H9 (cell line): Measurements from ENCODE around the gene HOOK2. TPM values are rescaled to one million over a fixed set of nuclear protein-coding genes. Genes with fewer than 3 reads are reported as not detected.

Experiments used
- DNase-seq: peaks from one replicate; pipeline ENCODE4 v3.0.0-alpha.2; 2017
- H2AFZ ChIP-seq: one replicate; pipeline ENCODE4 v1.6.1; 2013; ENCODE audit warnings: mild to moderate bottlenecking, low read length, control low read depth, moderate library complexity
- H2AK5ac ChIP-seq: 2 replicates; pipeline ENCODE4 v1.6.1; 2013; ENCODE audit warnings: low read length, control low read depth, mixed read lengths; ENCODE audit not compliant: insufficient read length
- H2BK120ac ChIP-seq: one replicate; pipeline ENCODE4 v1.6.1; 2013; ENCODE audit warnings: low read depth, mild to moderate bottlenecking, low read length, control low read depth, inconsistent platforms; ENCODE audit not compliant: poor library complexity, severe bottlenecking
- H2BK12ac ChIP-seq: 2 replicates; pipeline ENCODE4 v1.6.1; 2013; ENCODE audit warnings: low read length, control low read depth, mixed read lengths, low read depth; ENCODE audit not compliant: insufficient read length
- H2BK15ac ChIP-seq: 2 replicates; pipeline ENCODE4 v1.6.1; 2013; ENCODE audit warnings: low read depth, low read length, control low read depth
- H2BK20ac ChIP-seq: one replicate; pipeline ENCODE4 v1.6.1; 2013; ENCODE audit warnings: low read depth, mild to moderate bottlenecking, low read length, control low read depth, inconsistent platforms; ENCODE audit not compliant: poor library complexity, severe bottlenecking
- H2BK5ac ChIP-seq: 2 replicates; pipeline ENCODE4 v1.6.1; 2013; ENCODE audit warnings: low read length, control low read depth, mixed read lengths; ENCODE audit not compliant: insufficient read length
- H3K14ac ChIP-seq: 2 replicates; pipeline ENCODE4 v1.6.1; 2013; ENCODE audit warnings: low read length, control low read depth; ENCODE audit not compliant: insufficient read depth
- H3K18ac ChIP-seq: 2 replicates; pipeline ENCODE4 v1.6.1; 2013; ENCODE audit warnings: low read depth, mild to moderate bottlenecking, mixed read lengths, low read length, control low read depth; ENCODE audit not compliant: insufficient read length
- H3K23ac ChIP-seq: 2 replicates; pipeline ENCODE4 v1.6.1; 2013; ENCODE audit warnings: low read length, control low read depth, mixed read lengths, low read depth; ENCODE audit not compliant: insufficient read length
- H3K23me2 ChIP-seq: 2 replicates; pipeline ENCODE4 v1.6.1; 2013; ENCODE audit warnings: low read depth, mild to moderate bottlenecking, mixed read lengths, low read length, control low read depth; ENCODE audit not compliant: insufficient read length, poor library complexity, severe bottlenecking
- H3K27ac ChIP-seq: 2 replicates; pipeline ENCODE4 v1.5.1; 2013; ENCODE audit warnings: low read length, control low read depth, mixed read lengths, low read depth; ENCODE audit not compliant: insufficient read length
- H3K27me3 ChIP-seq: 2 replicates; pipeline ENCODE4 v1.6.1; 2013; ENCODE audit warnings: low read length, control low read depth, inconsistent platforms; ENCODE audit not compliant: insufficient read depth
- H3K4ac ChIP-seq: 2 replicates; pipeline ENCODE4 v1.6.1; 2013; ENCODE audit warnings: low read depth, mild to moderate bottlenecking, control low read depth, inconsistent platforms, low read length, moderate library complexity
- H3K4me1 ChIP-seq: 2 replicates; pipeline ENCODE4 v1.6.1; 2013; ENCODE audit warnings: low read length, control low read depth, inconsistent platforms; ENCODE audit not compliant: insufficient read depth
- H3K4me2 ChIP-seq: 2 replicates; pipeline ENCODE4 v1.6.1; 2013; ENCODE audit warnings: low read length, control low read depth, mixed read lengths; ENCODE audit not compliant: insufficient read length, insufficient read depth
- H3K56ac ChIP-seq: 2 replicates; pipeline ENCODE4 v1.6.1; 2013; ENCODE audit warnings: low read depth, mild to moderate bottlenecking, mixed read lengths, low read length, control low read depth; ENCODE audit not compliant: insufficient read length
- H3K79me1 ChIP-seq: 2 replicates; pipeline ENCODE4 v1.6.1; 2013; ENCODE audit warnings: low read depth, mild to moderate bottlenecking, moderate library complexity, low read length, control low read depth, inconsistent platforms; ENCODE audit not compliant: insufficient read depth, poor library complexity, severe bottlenecking
- H3K79me2 ChIP-seq: 2 replicates; pipeline ENCODE4 v1.6.1; 2013; ENCODE audit warnings: low read length, control low read depth, inconsistent platforms; ENCODE audit not compliant: insufficient read depth
- H3K9ac ChIP-seq: 2 replicates; pipeline ENCODE4 v1.6.1; 2013; ENCODE audit warnings: low read length, control low read depth, mixed read lengths; ENCODE audit not compliant: insufficient read length; ENCODE audit errors: extremely low read depth
- H3K9me3 ChIP-seq: one replicate; pipeline ENCODE4 v1.6.1; 2013; ENCODE audit warnings: low read depth, low read length, inconsistent platforms; ENCODE audit not compliant: control insufficient read depth
- H3T11ph ChIP-seq: one replicate; pipeline ENCODE4 v1.6.1; 2013; ENCODE audit warnings: mild to moderate bottlenecking, low read length, control low read depth, inconsistent platforms
- H4K20me1 ChIP-seq: one replicate; pipeline ENCODE4 v1.6.1; 2013; ENCODE audit not compliant: control insufficient read depth, insufficient read length, insufficient read depth
- H4K5ac ChIP-seq: 2 replicates; pipeline ENCODE4 v1.6.1; 2013; ENCODE audit warnings: low read depth, mild to moderate bottlenecking, mixed read lengths, low read length, control low read depth; ENCODE audit not compliant: insufficient read length
- H4K8ac ChIP-seq: replicated peaks from 2 replicates; pipeline ENCODE4 v1.6.1; 2013; ENCODE audit warnings: low read length, control low read depth, mixed read lengths, low read depth; ENCODE audit not compliant: insufficient read length
- H4K91ac ChIP-seq: 2 replicates; pipeline ENCODE4 v1.6.1; 2013; ENCODE audit warnings: low read depth, mild to moderate bottlenecking, moderate library complexity, mixed read lengths, low read length, control low read depth; ENCODE audit not compliant: insufficient read length
- H3K27ac Mint-ChIP-seq, 3 experiments: 2 replicates in 2 of 3; 3 replicates in 1 of 3; pipeline ENCODE4 v1.8.0; 2020 to 2021; ENCODE audit warnings: mixed read lengths in 3 of 3, mild to moderate bottlenecking in 1 of 3, moderate library complexity in 1 of 3
- H3K27me3 Mint-ChIP-seq: 2 replicates; pipeline ENCODE4 v1.8.0; 2021; ENCODE audit warnings: low read depth, mild to moderate bottlenecking, moderate library complexity, mixed read lengths
- H3K36me3 Mint-ChIP-seq, 3 experiments: 2 replicates in 2 of 3; 3 replicates in 1 of 3; pipeline ENCODE4 v1.8.0; 2020 to 2021; ENCODE audit warnings: low read depth in 3 of 3, mixed read lengths in 3 of 3; ENCODE audit not compliant: insufficient read depth in 1 of 3
- H3K4me1 Mint-ChIP-seq, 2 experiments: 2 replicates each; pipeline ENCODE4 v1.8.0; 2020; ENCODE audit warnings: mixed read lengths in 2 of 2
- H3K4me3 Mint-ChIP-seq, 2 experiments: 2 replicates in 1 of 2; 3 replicates in 1 of 2; pipeline ENCODE4 v1.8.0; 2020 to 2021; ENCODE audit warnings: mild to moderate bottlenecking in 2 of 2, mixed read lengths in 2 of 2, moderate library complexity in 1 of 2
- H3K9me3 Mint-ChIP-seq, 2 experiments: 2 replicates in 1 of 2; 3 replicates in 1 of 2; pipeline ENCODE4 v1.8.0; 2020; ENCODE audit warnings: mild to moderate bottlenecking in 2 of 2, mixed read lengths in 2 of 2, moderate library complexity in 1 of 2
- CTCF ChIP-seq: fragments of 200-600 bp; sonication (generic); conservative IDR thresholded peaks from 3 replicates; pipeline ENCODE4 v1.8.0; 2021; ENCODE audit warnings: antibody characterized with exemption, mild to moderate bottlenecking
- WGBS: extraction: QIAGEN DNeasy Blood & Tissue Kit; methylation state at CpG from one replicate; pipeline ENCODE4 v1.1.7; 2013; ENCODE audit warnings: missing lambda C conversion rate, low lambda C conversion rate, mixed read lengths; ENCODE audit not compliant: insufficient read length; ENCODE audit errors: extremely low coverage; 5-methylcytosine and 5-hydroxymethylcytosine counted together
- total RNA-seq: library from RNA; stranded (reverse); gene quantifications from 2 replicates; pipeline ENCODE4 v1.2.1, GENCODE V29; 2021

HOOK2 gene
- total RNA-seq, 1 experiment from 2014 or later, result 64.7 TPM

GRCh38 chr19:12797141-12797587 is 21.8 kb upstream of the HOOK2 start:
- WGBS, result no CpG with 5 or more reads among the region's 6 CpGs
- H3K4me3 Mint-ChIP-seq, result no peak overlapping the region

More at GRCh38 chr19:12797141-12797587, 21.8 kb upstream of the HOOK2 start:
- H2AFZ ChIP-seq, result no peak overlapping the region
- Mint-ChIP-seq H3K27me3 (peaks cover 4% of the 10 kb centered on the region), H3K27ac (no peak overlapping the region), H3K4me1 (peaks cover 24% of the 10 kb centered on the region in 2 experiments), H3K36me3 (peaks cover 11 to 44% (median 35%) of the 10 kb centered on the region in 3 experiments; a peak in 6 of 7 replicates), H3K9me3 (no peaks in the 10 kb centered on the region; a peak in 1 of 5 replicates)
- H2AK5ac ChIP-seq, result no peak overlapping the region
- H4K20me1 ChIP-seq, result no peaks in the 10 kb centered on the region
- no peak overlapping the region for H2BK5ac ChIP-seq
- H3K4me1 ChIP-seq, result no peaks in the 10 kb centered on the region; the same call in 1 of the 2 replicates
- H4K8ac ChIP-seq, result no peak overlapping the region
- no peak for DNase-seq
- no peak overlapping the region for H3K14ac ChIP-seq
- H3K27ac ChIP-seq, result no peak overlapping the region
- no peak overlapping the region for H3K4ac ChIP-seq
- no peak for TF ChIP-seq CTCF
- no peak overlapping the region for H3T11ph ChIP-seq
- H3K23me2 ChIP-seq, result peaks cover 28% of the 10 kb centered on the region
- H3K23ac ChIP-seq, result no peak overlapping the region
- no peak overlapping the region for H2BK20ac ChIP-seq
- no peak overlapping the region for H2BK120ac ChIP-seq
- no peak overlapping the region for H4K91ac ChIP-seq
- no peak overlapping the region for H4K5ac ChIP-seq
- H3K4me2 ChIP-seq, result no peak overlapping the region
- no peak overlapping the region for H3K18ac ChIP-seq
- peaks cover 4% of the 10 kb centered on the region for H3K79me1 ChIP-seq
- no peak overlapping the region for H3K56ac ChIP-seq
- H3K79me2 ChIP-seq, result no peaks in the 10 kb centered on the region
- H3K9ac ChIP-seq, result no peak overlapping the region
- H2BK15ac ChIP-seq, result no peak overlapping the region
- H3K27me3 ChIP-seq, result no peaks in the 10 kb centered on the region
- H2BK12ac ChIP-seq, result no peak overlapping the region
- no peaks in the 10 kb centered on the region for H3K9me3 ChIP-seq
